A549 treated with AZD2906 at 1 μM for 4 hours (cell line): ENCODE results near the gene CCN5. TPM values are rescaled to one million over a fixed set of nuclear protein-coding genes. Genes with fewer than 3 reads are reported as not detected.

Source experiments
- total RNA-seq: library from RNA; stranded (reverse); fragments of 200-300 nt; extraction: Qiagen RNA extraction; gene quantifications from 5 replicates; pipeline ENCODE4 v1.2.3, GENCODE V29; 2022

The CCN5 gene
- 30.3 to 44.0 TPM (median 31.4 TPM) in 5 replicates for total RNA-seq

GRCh38 chr20:44714701-44715498 is at the start of gene CCN5:
Gene CCN5 (plus strand): TSS chr20:44715369. CDS start chr20:44715391, 22 bp downstream.

GRCh38 chr20:44745598-44746366 is 30.6 kb downstream of the CCN5 start, which contains the start of gene KCNK15:
Gene KCNK15 (plus strand): TSS chr20:44745865. CDS start chr20:44745911, 46 bp downstream.

Other genes with a start within 250 kb of the CCN5 start
- gene TTPAL, start 239.5 kb upstream of the CCN5 start, total RNA-seq = 14.9 to 17.6 TPM (median 15.9 TPM) in 5 replicates
- 68.8 to 86.4 TPM (median 82.6 TPM) in 5 replicates for gene SERINC3, start 193.3 kb upstream of the CCN5 start, total RNA-seq
- 34.7 to 40.5 TPM (median 37.6 TPM) in 5 replicates for gene PKIG, start 132.8 kb upstream of the CCN5 start, total RNA-seq
- gene ADA, start 63.7 kb upstream of the CCN5 start, total RNA-seq = 45.9 to 62.1 TPM (median 54.3 TPM) in 5 replicates
- 0.23 to 0.71 TPM (median 0.53 TPM) in 5 replicates for gene KCNK15, start 30.5 kb downstream of the CCN5 start, total RNA-seq
- gene RIMS4, start 95.2 kb downstream of the CCN5 start, total RNA-seq = 1.6 to 2.0 TPM (median 1.8 TPM) in 5 replicates
- 183 to 210 TPM (median 187 TPM) in 5 replicates for gene YWHAB, start 170.3 kb downstream of the CCN5 start, total RNA-seq
- gene PABPC1L, start 194.7 kb downstream of the CCN5 start, total RNA-seq = 8.7 to 18.7 TPM (median 15.3 TPM) in 5 replicates
- 38.6 to 44.3 TPM (median 41.2 TPM) in 5 replicates for gene TOMM34, start 245.0 kb downstream of the CCN5 start, total RNA-seq